GM19099 (cell line): Measurements from ENCODE around the gene TMUB1.

Experiments used
- POLR2A ChIP-seq: IDR thresholded peaks from 3 replicates; pipeline ENCODE4 v1.6.1; 2011; ENCODE audit warnings: low read depth; ENCODE audit not compliant: insufficient read length; ENCODE audit errors: extremely low read depth

TMUB1 gene

GRCh38 chr7:151123822-151124464 lies 40.6 kb upstream of the TMUB1 start:
- TF ChIP-seq POLR2A = no peak

DNA sequence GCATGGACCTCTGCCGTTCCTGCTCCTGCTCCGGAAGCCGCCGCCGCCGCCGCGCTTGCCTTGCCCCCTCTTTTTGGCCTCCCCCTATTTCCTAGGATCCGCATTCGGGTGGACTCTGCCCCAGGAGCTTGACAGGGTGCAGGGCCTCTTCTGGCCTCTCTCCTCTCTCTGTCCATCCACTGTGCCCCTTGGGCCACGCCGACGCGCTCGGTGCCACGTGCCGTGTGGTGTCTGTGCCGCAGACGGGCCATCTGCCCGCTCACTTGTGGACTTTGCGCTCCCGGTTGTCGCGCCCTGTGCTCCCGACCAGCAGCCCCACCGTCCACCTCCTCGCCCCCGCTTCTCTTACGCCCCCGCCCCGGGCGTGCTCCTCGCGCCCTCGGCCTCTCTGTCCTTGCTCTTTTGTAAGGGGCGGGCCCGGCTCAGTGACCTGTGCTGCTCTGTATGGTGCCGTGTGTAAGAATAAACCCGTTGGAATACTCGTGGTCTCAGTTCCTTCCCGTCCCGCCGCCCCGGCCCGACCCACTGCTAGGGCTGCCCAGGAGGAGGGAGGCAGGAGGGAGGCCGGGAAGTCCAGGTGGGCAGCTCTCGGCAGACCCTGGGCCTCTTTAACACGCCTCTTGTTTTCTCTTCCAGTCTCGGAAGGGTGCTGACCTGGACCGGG lies 40.0 kb upstream of the TMUB1 start:
- TF ChIP-seq POLR2A = no peak

DNA sequence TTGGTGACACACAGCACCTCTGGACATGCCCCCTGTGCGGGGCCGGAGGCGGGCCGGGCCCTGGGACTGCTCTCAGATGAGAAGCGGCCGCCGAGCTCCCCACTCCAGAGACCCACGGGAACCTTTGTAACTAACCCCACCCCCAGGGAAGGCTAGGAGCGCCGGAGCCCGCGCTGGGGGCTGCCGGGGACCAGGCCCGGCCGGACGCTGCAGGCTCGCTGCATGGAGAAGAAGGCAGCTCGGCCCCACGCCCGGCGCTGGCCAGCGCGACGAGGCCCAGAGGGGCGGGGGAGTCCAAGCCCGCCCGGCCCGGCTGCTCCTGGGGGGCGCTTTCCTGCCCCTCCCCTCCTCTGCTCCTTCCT lies 39.5 kb upstream of the TMUB1 start:
- TF ChIP-seq POLR2A = no peak

DNA sequence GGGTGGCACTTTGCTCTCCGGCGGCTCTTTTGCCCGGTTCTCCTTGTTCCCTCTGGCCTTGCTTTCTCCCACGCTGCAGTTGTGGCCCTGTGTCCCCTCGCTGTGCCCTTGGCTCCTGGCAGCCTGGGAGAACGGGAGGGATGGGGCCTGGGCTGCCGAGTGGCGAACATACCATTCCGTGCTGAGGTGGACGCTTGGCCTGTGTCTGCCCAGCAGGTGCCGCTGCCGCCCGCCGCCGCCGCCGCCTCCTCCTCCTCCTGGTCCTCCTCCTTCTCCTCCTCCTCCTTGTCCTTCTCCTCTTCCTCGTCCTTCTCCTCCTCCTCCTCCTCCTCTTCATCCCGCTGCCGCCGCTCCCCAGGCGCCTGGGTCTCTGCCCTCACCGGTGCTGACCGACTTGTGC lies 39.0 kb upstream of the TMUB1 start:
- no peak for TF ChIP-seq POLR2A

GRCh38 chr7:151121380-151122170 lies 38.3 kb upstream of the TMUB1 start:
- TF ChIP-seq POLR2A = no peak

DNA sequence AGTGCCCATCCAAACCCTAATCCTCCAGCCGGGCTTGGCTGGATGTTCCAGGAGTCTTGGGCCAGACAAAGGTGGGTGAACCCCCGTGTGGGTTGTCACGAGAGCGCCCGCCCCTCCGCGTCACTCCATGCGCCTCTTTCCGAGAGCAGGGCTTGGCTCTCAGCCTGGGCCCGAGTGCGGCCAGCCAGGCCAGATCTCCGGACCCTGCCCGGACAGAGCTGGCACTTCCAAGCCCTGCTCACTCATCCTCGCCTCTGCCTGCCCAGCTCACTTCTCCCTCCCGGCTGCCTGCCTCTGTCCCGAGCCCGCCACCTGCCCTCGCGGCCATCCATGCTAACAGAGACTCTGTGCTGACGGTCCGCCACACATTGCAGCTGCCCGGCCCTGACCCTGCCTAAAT lies 37.6 kb upstream of the TMUB1 start:
- no peak for TF ChIP-seq POLR2A

GRCh38 chr7:151119902-151120301 lies 36.6 kb upstream of the TMUB1 start:
- no peak for TF ChIP-seq POLR2A

DNA sequence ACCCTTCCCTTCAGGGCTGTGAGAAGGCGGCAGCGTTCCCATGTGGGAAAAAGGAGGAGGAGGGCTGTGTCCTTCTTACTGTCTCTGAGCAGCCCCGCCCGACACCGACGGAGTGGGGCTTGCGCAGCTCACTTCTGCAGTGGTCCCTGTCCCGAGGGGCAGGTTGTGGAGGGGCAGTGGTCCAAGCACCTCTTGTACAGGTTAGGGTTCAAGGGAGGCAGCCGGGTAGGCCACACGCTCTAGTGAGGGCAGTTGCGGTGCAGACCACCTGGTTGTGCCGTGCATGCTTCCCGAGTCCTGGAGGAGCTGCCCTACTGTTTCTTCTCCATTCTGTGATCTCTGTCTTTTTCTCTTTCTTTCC lies 35.7 kb upstream of the TMUB1 start:
- TF ChIP-seq POLR2A = no peak

- TF ChIP-seq POLR2A = no peak
Measured at GRCh38 chr7:151118108-151119054, 35.1 kb upstream of the TMUB1 start.

DNA sequence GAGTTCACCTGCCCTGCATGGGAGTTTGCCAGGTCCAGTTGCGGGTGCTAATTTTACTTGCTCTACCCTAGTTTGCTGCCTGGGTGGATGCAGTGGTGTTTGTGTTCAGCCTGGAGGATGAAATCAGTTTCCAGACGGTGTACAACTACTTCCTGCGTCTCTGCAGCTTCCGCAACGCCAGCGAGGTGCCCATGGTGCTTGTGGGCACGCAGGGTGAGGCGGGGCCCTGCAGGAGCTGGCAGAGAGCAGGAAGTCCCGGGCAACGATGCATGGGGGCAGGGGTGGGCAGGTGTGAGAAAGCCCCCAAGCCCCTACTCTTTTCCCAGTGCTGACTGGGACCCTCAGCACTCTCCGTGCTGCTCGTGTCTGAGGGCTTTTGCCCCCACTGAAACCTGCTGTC lies 34.3 kb upstream of the TMUB1 start:
- TF ChIP-seq POLR2A = no peak

- no peak for TF ChIP-seq POLR2A
Measured at GRCh38 chr7:151116603-151117440, 33.5 kb upstream of the TMUB1 start.

DNA sequence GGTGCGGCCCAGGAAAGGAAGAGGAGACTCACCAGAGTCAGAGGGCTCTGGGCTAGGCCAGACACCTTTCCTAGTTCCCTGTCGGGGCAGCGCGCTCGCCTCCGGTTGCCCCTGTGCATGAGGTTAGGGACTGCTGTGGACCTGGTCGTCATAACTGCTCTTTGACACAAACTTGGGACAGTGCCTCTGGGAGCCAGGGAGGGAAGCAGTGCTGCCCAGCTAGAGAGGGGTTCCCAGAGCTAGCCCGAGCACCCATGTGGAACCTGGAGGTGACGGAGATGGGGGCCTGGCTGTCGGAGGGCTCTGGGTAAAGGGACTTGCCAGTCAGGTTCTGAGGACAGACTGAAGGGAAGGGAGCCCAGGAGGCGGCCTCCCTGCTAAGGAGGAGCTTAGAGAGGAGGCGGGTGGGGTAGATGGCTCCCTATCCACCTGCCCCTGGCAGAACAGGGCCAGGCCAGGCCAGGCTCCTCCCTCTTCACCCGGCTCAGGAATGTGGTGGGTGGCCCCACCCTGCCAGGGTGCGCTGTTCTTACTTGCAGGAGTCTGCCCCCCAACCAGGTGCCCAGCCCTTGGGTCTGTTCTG lies 32.6 kb upstream of the TMUB1 start:
- no peak for TF ChIP-seq POLR2A

- TF ChIP-seq POLR2A = no peak
Measured at GRCh38 chr7:151115121-151115835, 32.0 kb upstream of the TMUB1 start.

DNA sequence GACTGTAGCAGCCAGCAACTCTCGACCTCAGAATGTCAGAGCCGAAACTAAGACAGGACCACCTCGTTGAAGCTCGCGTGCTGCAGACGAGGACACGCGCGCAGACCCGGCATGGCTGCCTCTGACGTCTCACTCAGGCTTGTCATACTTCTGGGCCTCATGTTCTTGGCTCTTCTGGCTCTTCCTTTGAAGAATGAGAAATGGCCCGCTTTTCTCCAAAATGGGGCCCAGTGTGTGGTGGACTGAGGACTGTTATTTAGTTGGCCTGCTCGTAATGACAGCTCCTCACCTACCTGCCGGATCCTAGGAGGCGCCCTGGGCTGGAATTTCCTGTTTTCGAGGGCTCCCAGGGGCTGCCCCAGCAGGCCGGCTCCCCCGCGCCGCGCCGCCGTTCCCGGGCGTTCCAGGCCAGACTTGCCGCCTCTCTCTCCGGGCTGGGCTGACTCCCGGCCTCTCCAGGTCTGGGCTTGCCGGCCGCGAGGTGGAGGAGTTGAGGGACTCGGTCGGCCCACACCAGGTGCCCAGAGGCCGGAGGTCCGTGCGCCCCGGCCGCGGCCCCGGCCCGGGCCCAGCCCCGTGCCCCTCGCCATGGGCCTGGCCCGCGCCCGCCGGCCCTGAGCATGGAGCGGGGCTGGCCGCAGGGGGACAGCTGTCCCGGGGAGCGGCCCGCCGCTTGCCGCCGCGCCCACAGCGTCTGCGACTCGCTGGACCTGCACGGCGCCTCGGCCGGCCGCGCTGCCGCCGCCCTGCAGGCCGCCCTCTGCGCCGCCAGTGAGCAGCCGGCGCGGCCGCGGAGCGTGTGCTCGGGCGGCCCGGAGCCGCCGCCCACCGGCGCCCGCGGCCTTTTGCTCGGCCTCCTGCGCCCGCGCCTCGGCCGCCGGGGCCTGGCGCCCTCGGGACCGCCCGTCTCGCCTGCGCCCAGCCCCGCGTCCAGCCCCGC lies 31.1 kb upstream of the TMUB1 start:
- no peak for TF ChIP-seq POLR2A
